GM19438 (cell line): ENCODE results near the gene ZMYM2.
A peak's percentile ranks its signal among the peaks of the same experiment; 100 is the strongest.

Experiments used
- ATAC-seq: cut with Tn5 transposase; IDR thresholded peaks from one replicate; pipeline ENCODE4 v1.9.1; 2021; ENCODE audit warnings: low read depth; ENCODE audit not compliant: unreplicated experiment

The ZMYM2 gene

GRCh38 chr13:20101467-20102316, 143.2 kb downstream of the ZMYM2 start:
- ATAC-seq: no peak

GRCh38 chr13:20102525-20103180, 144.1 kb downstream of the ZMYM2 start:
- ATAC-seq: no peak

- ATAC-seq: no peak
These were observed 146.7 kb downstream of the ZMYM2 start for GRCh38 chr13:20105161-20105689.

- ATAC-seq: no peak
These were observed 148.2 kb downstream of the ZMYM2 start for GRCh38 chr13:20106742-20107141.

GRCh38 chr13:20109037-20109436, 150.5 kb downstream of the ZMYM2 start:
- no peak for ATAC-seq

- ATAC-seq: no peak
These were observed 155.6 kb downstream of the ZMYM2 start for GRCh38 chr13:20114066-20114610.

- ATAC-seq: no peak
These were observed 157.7 kb downstream of the ZMYM2 start for GRCh38 chr13:20116213-20116612.

GRCh38 chr13:20118268-20119140, 160.0 kb downstream of the ZMYM2 start:
- ATAC-seq: peak; percentile 38

- no peak for ATAC-seq
These were observed 161.4 kb downstream of the ZMYM2 start for GRCh38 chr13:20119960-20120359.

- ATAC-seq: no peak
These were observed 162.6 kb downstream of the ZMYM2 start for GRCh38 chr13:20121159-20121525.

GRCh38 chr13:20124303-20124702, 165.8 kb downstream of the ZMYM2 start:
- no peak for ATAC-seq

- ATAC-seq: no peak
These were observed 166.7 kb downstream of the ZMYM2 start for GRCh38 chr13:20125129-20125782.

- no peak for ATAC-seq
These were observed 167.2 kb downstream of the ZMYM2 start for GRCh38 chr13:20125783-20126165.

GRCh38 chr13:20126541-20127261, 168.2 kb downstream of the ZMYM2 start:
- no peak for ATAC-seq

GRCh38 chr13:20127262-20127561, 168.7 kb downstream of the ZMYM2 start:
- no peak for ATAC-seq

GRCh38 chr13:20127562-20128458, 169.3 kb downstream of the ZMYM2 start:
- ATAC-seq: peak; percentile 70

GRCh38 chr13:20128459-20128931, 170.0 kb downstream of the ZMYM2 start:
- ATAC-seq: peak; percentile 29

GRCh38 chr13:20129076-20129475, 170.5 kb downstream of the ZMYM2 start:
- no peak for ATAC-seq
